Parathyroid adenoma (tissue), 2 donors: Measurements from ENCODE around the gene LARP7.
"Not testable (repeated sequence)": the region's sequence is repeated elsewhere in the genome, so short reads cannot be mapped to it uniquely, and the experiment has no call there.

Experiments used
- H2AFZ ChIP-seq: fragments of 300-600 bp; sonication (generic); one replicate; pipeline ENCODE4 v1.7.0; 2017; ENCODE audit warnings: antibody characterized with exemption, mild to moderate bottlenecking
- H3K27ac ChIP-seq: fragments of 300-600 bp; sonication (generic); one replicate; pipeline ENCODE4 v1.7.0; 2017
- H3K27me3 ChIP-seq: fragments of 300-600 bp; sonication (generic); one replicate; pipeline ENCODE4 v1.7.0; 2017; ENCODE audit warnings: low read length; ENCODE audit not compliant: control insufficient read depth, insufficient read depth
- H3K36me3 ChIP-seq: fragments of 300-600 bp; sonication (generic); one replicate; pipeline ENCODE4 v1.7.0; 2017; ENCODE audit warnings: low read length; ENCODE audit not compliant: control insufficient read depth, insufficient read depth
- H3K4me1 ChIP-seq: fragments of 300-600 bp; sonication (generic); one replicate; pipeline ENCODE4 v1.7.0; 2017; ENCODE audit warnings: control low read depth
- H3K4me2 ChIP-seq: fragments of 300-600 bp; sonication (generic); one replicate; pipeline ENCODE4 v1.7.0; 2017; ENCODE audit warnings: low read length
- H3K4me3 ChIP-seq: fragments of 300-600 bp; sonication (generic); one replicate; pipeline ENCODE4 v1.7.0; 2017; ENCODE audit warnings: low read depth, low read length
- H3K79me2 ChIP-seq: fragments of 300-600 bp; sonication (generic); one replicate; pipeline ENCODE4 v1.7.0; 2017; ENCODE audit warnings: control low read depth
- H3K9ac ChIP-seq: fragments of 300-600 bp; sonication (generic); one replicate; pipeline ENCODE4 v1.7.0; 2017; ENCODE audit warnings: mild to moderate bottlenecking
- H3K9me3 ChIP-seq: fragments of 300-600 bp; sonication (generic); one replicate; pipeline ENCODE4 v1.7.0; 2017; ENCODE audit warnings: low read length; ENCODE audit not compliant: control insufficient read depth
- CTCF ChIP-seq: fragments of 300-600 bp; sonication (generic); IDR thresholded peaks from one replicate; pipeline ENCODE4 v1.7.0; 2017; ENCODE audit warnings: antibody characterized with exemption, mild to moderate bottlenecking
- donor health status: primary hyperparathyroidism.

LARP7 gene

GRCh38 chr4:112626228-112626627 is 10.7 kb upstream of the LARP7 start:
- TF ChIP-seq CTCF: no peak
- H3K27me3 ChIP-seq: no peaks in the 10 kb centered on the region

GRCh38 chr4:112633477-112634235 is 3.3 kb upstream of the LARP7 start:
- Histone ChIP-seq H3K4me2 (no peak overlapping the region), H3K79me2 (no peaks in the 10 kb centered on the region), H3K4me1 (no peaks in the 10 kb centered on the region), H3K27ac (no peak overlapping the region), H3K4me3 (no peak overlapping the region), H3K9me3 (no peaks in the 10 kb centered on the region), H3K9ac (no peak overlapping the region), H2AFZ (no peak overlapping the region), H3K27me3 (no peaks in the 10 kb centered on the region), H3K36me3 (no peaks in the 10 kb centered on the region)
- TF ChIP-seq CTCF: peak; percentile 33

More at GRCh38 chr4:112626228-112626627, 10.7 kb upstream of the LARP7 start:
- H3K4me2 ChIP-seq: no peak overlapping the region
- no peaks in the 10 kb centered on the region for H3K79me2 ChIP-seq
- no peak overlapping the region for H3K4me3 ChIP-seq
- no peak overlapping the region for H2AFZ ChIP-seq
- no peaks in the 10 kb centered on the region for H3K4me1 ChIP-seq
- H3K36me3 ChIP-seq: no peaks in the 10 kb centered on the region
- no peak overlapping the region for H3K27ac ChIP-seq
- H3K9me3 ChIP-seq: no peaks in the 10 kb centered on the region
- H3K9ac ChIP-seq: no peak overlapping the region

GRCh38 chr4:112637552-112637866 is 566 bp downstream of the LARP7 start:
- H3K79me2 ChIP-seq: peaks cover 5% of the 10 kb centered on the region
- no peak overlapping the region for H3K9ac ChIP-seq
- H3K4me1 ChIP-seq: no peaks in the 10 kb centered on the region
- peak overlapping the region; percentile 59 for H3K4me2 ChIP-seq
- no peaks in the 10 kb centered on the region for H3K27me3 ChIP-seq
- H3K9me3 ChIP-seq: no peaks in the 10 kb centered on the region
- peak overlapping the region; percentile 70 for H3K4me3 ChIP-seq
- TF ChIP-seq CTCF: no peak
- H3K36me3 ChIP-seq: no peaks in the 10 kb centered on the region
- H2AFZ ChIP-seq: peak overlapping the region; percentile 92
- H3K27ac ChIP-seq: peak overlapping the region; percentile 97

GRCh38 chr4:112642526-112642925 is 5.6 kb downstream of the LARP7 start:
- no peak for TF ChIP-seq CTCF
- Histone ChIP-seq H3K4me1 (no peaks in the 10 kb centered on the region), H3K79me2 (peaks cover 5% of the 10 kb centered on the region), H3K36me3 (no peaks in the 10 kb centered on the region), H3K4me2 (no peak overlapping the region), H3K9ac (no peak overlapping the region), H3K27me3 (no peaks in the 10 kb centered on the region), H3K4me3 (no peak overlapping the region), H3K9me3 (no peaks in the 10 kb centered on the region), H3K27ac (no peak overlapping the region), H2AFZ (no peak overlapping the region)

- not testable (repeated sequence) for H3K79me2 ChIP-seq, H2AFZ ChIP-seq, H3K9me3 ChIP-seq, H3K27me3 ChIP-seq, H3K27ac ChIP-seq, H3K36me3 ChIP-seq, H3K9ac ChIP-seq, H3K4me3 ChIP-seq, H3K4me2 ChIP-seq, H3K4me1 ChIP-seq
Observed at GRCh38 chr4:112644595-112645535, 7.9 kb downstream of the LARP7 start.
